Hepatocyte (in vitro differentiated cells): ENCODE results near the gene PHF20. TPM values are rescaled to one million over a fixed set of nuclear protein-coding genes. Genes with fewer than 3 reads are reported as not detected.

Experiments
- DNase-seq: peaks from one replicate; pipeline ENCODE4 v3.0.0-alpha.2; 2016; ENCODE audit warnings: low spot score
- H2AFZ ChIP-seq: fragments of 200-600 bp; sonication (generic); 2 replicates; pipeline ENCODE4 v1.6.0; 2016; ENCODE audit warnings: antibody characterized with exemption, mild to moderate bottlenecking
- H3K27ac ChIP-seq: fragments of 200-600 bp; sonication (generic); 2 replicates; pipeline ENCODE4 v1.5.1; 2016; ENCODE audit warnings: mild to moderate bottlenecking
- H3K27me3 ChIP-seq: fragments of 200-600 bp; sonication (generic); 2 replicates; pipeline ENCODE4 v1.6.1; 2016
- H3K36me3 ChIP-seq: fragments of 200-600 bp; sonication (generic); replicated peaks from 2 replicates; pipeline ENCODE4 v1.5.1; 2016; ENCODE audit warnings: low read depth; ENCODE audit not compliant: insufficient read depth
- H3K4me1 ChIP-seq: fragments of 200-600 bp; sonication (generic); 2 replicates; pipeline ENCODE4 v1.5.1; 2016; ENCODE audit warnings: mild to moderate bottlenecking, moderate library complexity; ENCODE audit not compliant: insufficient read depth
- H3K4me2 ChIP-seq: fragments of 200-600 bp; sonication (generic); 2 replicates; pipeline ENCODE4 v1.6.0; 2016
- H3K4me3 ChIP-seq: fragments of 200-600 bp; sonication (generic); 2 replicates; pipeline ENCODE4 v1.5.1; 2016; ENCODE audit warnings: mild to moderate bottlenecking
- H3K79me2 ChIP-seq: fragments of 200-600 bp; sonication (generic); 2 replicates; pipeline ENCODE4 v1.6.0; 2017; ENCODE audit warnings: mild to moderate bottlenecking
- H3K9me2 ChIP-seq: fragments of 200-600 bp; sonication (generic); replicated peaks from 2 replicates; pipeline ENCODE4 v1.6.0; 2017; ENCODE audit warnings: mild to moderate bottlenecking; ENCODE audit not compliant: insufficient read depth
- H3K9me3 ChIP-seq: fragments of 200-600 bp; sonication (generic); 2 replicates; pipeline ENCODE4 v1.5.1; 2016; ENCODE audit warnings: low read depth, mild to moderate bottlenecking
- H4K20me1 ChIP-seq: fragments of 200-600 bp; sonication (generic); 2 replicates; pipeline ENCODE4 v1.6.0; 2016; ENCODE audit warnings: mild to moderate bottlenecking; ENCODE audit not compliant: insufficient read depth, poor library complexity, severe bottlenecking
- EZH2 ChIP-seq: fragments of 200-600 bp; sonication (generic); IDR thresholded peaks from 2 replicates; pipeline ENCODE4 v1.6.1; 2016; ENCODE audit warnings: antibody characterized with exemption, mild to moderate bottlenecking, borderline replicate concordance
- EZH2phosphoT487 ChIP-seq: fragments of 200-600 bp; sonication (generic); IDR thresholded peaks from one replicate; pipeline ENCODE4 v1.6.1; 2018; ENCODE audit warnings: antibody characterized with exemption, mild to moderate bottlenecking, low read depth, moderate library complexity; ENCODE audit not compliant: unreplicated experiment, severe bottlenecking
- WGBS: methylation state at CpG from one replicate; pipeline ENCODE4 v1.1.6; 2016; ENCODE audit warnings: low lambda C conversion rate; ENCODE audit errors: missing lambda C conversion rate; 5-methylcytosine and 5-hydroxymethylcytosine counted together
- polyA plus RNA-seq: library from polyadenylated mRNA; unstranded; fragments of >200 nt; fragmentation: Nextera tagmentation; extraction: Ambion mirVana; gene quantifications from 2 replicates; pipeline ENCODE4 v1.2.1, GENCODE V29; 2016
- total RNA-seq: library from RNA; depleted of rRNA; stranded (reverse); fragments of >200 nt; gene quantifications from 2 replicates; pipeline ENCODE4 v1.2.3, GENCODE V29; 2014
- TF ChIP-seq, protein P1 (sequence below): fragments of 200-600 bp; sonication (generic); IDR thresholded peaks from 2 replicates; pipeline ENCODE4 v1.5.1; 2016; ENCODE audit warnings: antibody characterized with exemption, mild to moderate bottlenecking; ENCODE audit not compliant: poor library complexity

Gene PHF20
- total and polyA plus RNA-seq, 2 experiments from 2014 or later = 24.0 to 24.2 TPM

- Histone ChIP-seq H3K4me2 (no peak overlapping the region), H3K27ac (no peak overlapping the region), H3K9me3 (no peaks in the 10 kb centered on the region), H3K9me2 (no peaks in the 10 kb centered on the region), H3K36me3 (no peaks in the 10 kb centered on the region), H4K20me1 (peaks cover 5% of the 10 kb centered on the region), H3K4me1 (no peaks in the 10 kb centered on the region), H3K27me3 (no peaks in the 10 kb centered on the region), H2AFZ (no peak overlapping the region), H3K79me2 (peaks cover 61% of the 10 kb centered on the region), H3K4me3 (no peak overlapping the region)
- 82% methylated on average over 2 of the region's 2 CpGs for WGBS
- no peak for DNase-seq
- TF ChIP-seq, protein P1, sequence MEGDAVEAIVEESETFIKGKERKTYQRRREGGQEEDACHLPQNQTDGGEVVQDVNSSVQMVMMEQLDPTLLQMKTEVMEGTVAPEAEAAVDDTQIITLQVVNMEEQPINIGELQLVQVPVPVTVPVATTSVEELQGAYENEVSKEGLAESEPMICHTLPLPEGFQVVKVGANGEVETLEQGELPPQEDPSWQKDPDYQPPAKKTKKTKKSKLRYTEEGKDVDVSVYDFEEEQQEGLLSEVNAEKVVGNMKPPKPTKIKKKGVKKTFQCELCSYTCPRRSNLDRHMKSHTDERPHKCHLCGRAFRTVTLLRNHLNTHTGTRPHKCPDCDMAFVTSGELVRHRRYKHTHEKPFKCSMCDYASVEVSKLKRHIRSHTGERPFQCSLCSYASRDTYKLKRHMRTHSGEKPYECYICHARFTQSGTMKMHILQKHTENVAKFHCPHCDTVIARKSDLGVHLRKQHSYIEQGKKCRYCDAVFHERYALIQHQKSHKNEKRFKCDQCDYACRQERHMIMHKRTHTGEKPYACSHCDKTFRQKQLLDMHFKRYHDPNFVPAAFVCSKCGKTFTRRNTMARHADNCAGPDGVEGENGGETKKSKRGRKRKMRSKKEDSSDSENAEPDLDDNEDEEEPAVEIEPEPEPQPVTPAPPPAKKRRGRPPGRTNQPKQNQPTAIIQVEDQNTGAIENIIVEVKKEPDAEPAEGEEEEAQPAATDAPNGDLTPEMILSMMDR = no peak
- TF ChIP-seq EZH2 (no peak), EZH2phosphoT487 (no peak)
These were observed 24.8 kb downstream of the PHF20 start for GRCh38 chr20:35796571-35796970.

- Histone ChIP-seq H2AFZ (no peak overlapping the region), H3K27me3 (no peaks in the 10 kb centered on the region), H3K79me2 (peaks cover 32% of the 10 kb centered on the region), H3K4me2 (no peak overlapping the region), H4K20me1 (peaks cover 3% of the 10 kb centered on the region), H3K9me2 (no peaks in the 10 kb centered on the region), H3K36me3 (no peaks in the 10 kb centered on the region), H3K4me3 (no peak overlapping the region), H3K27ac (no peak overlapping the region), H3K4me1 (no peaks in the 10 kb centered on the region), H3K9me3 (no peaks in the 10 kb centered on the region)
- DNase-seq = no peak
- TF ChIP-seq EZH2 (no peak), EZH2phosphoT487 (no peak)
- TF ChIP-seq, protein P1 = no peak
- 77% methylated on average over 1 of the region's 1 CpG for WGBS
These were observed 30.1 kb downstream of the PHF20 start for GRCh38 chr20:35801865-35802264.

GRCh38 chr20:35806075-35806474 lies 34.3 kb downstream of the PHF20 start:
- Histone ChIP-seq H3K4me1 (no peaks in the 10 kb centered on the region), H3K79me2 (peaks cover 24% of the 10 kb centered on the region), H3K36me3 (no peaks in the 10 kb centered on the region), H3K4me2 (no peak overlapping the region), H3K9me3 (no peaks in the 10 kb centered on the region), H3K27ac (no peak overlapping the region), H3K4me3 (no peak overlapping the region), H3K27me3 (no peaks in the 10 kb centered on the region), H3K9me2 (no peaks in the 10 kb centered on the region), H2AFZ (no peak overlapping the region), H4K20me1 (no peaks in the 10 kb centered on the region)
- TF ChIP-seq EZH2phosphoT487 (no peak), EZH2 (no peak)
- TF ChIP-seq, protein P1 = no peak
- DNase-seq = no peak
- 92% methylated on average over 3 of the region's 3 CpGs for WGBS

- 95% methylated on average over 2 of the region's 2 CpGs for WGBS
- no peaks in the 10 kb centered on the region for H3K4me1 ChIP-seq
- peaks cover 24% of the 10 kb centered on the region for H3K79me2 ChIP-seq
- H3K4me3 ChIP-seq = no peak overlapping the region
- no peaks in the 10 kb centered on the region for H3K36me3 ChIP-seq
- H3K4me2 ChIP-seq = no peak overlapping the region
- no peak overlapping the region for H2AFZ ChIP-seq
- H3K9me2 ChIP-seq = no peaks in the 10 kb centered on the region
- no peak for DNase-seq
- H3K27me3 ChIP-seq = no peaks in the 10 kb centered on the region
- no peaks in the 10 kb centered on the region for H4K20me1 ChIP-seq
- H3K9me3 ChIP-seq = no peaks in the 10 kb centered on the region
- TF ChIP-seq EZH2phosphoT487 = no peak
- TF ChIP-seq EZH2 = no peak
- TF ChIP-seq, protein P1 = no peak
- no peak overlapping the region for H3K27ac ChIP-seq
These were observed 36.1 kb downstream of the PHF20 start for GRCh38 chr20:35807877-35808276.
